GM12873 (cell line): ENCODE data around the gene BICDL1.

Source experiments
- TF ChIP-seq, protein P1 (sequence below): IDR thresholded peaks from 2 replicates; pipeline ENCODE4 v1.5.1; 2012; ENCODE audit warnings: low read depth, mild to moderate bottlenecking, moderate library complexity, low read length, control low read depth; ENCODE audit not compliant: insufficient read depth; ENCODE audit errors: missing control alignments

The BICDL1 gene

DNA sequence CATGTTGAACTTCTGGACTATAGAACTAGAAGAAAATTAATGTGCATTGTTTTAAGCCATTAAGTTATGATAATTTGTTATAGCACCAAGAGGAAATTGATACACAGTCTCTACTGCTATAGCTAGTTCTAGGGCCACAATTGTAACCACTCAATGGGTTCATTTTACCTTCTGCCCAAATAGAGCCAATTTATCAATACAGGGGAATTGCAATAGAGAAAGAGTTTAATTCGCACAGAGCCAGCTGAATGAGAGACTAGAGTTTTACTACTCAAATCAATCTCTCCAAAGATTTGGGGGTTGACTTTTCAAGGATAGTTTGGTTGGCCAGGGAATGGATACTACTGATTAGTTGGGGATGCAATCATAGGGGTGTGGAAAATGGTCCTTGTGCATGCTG is 31.9 kb upstream of the BICDL1 start:
- TF ChIP-seq, protein P1, sequence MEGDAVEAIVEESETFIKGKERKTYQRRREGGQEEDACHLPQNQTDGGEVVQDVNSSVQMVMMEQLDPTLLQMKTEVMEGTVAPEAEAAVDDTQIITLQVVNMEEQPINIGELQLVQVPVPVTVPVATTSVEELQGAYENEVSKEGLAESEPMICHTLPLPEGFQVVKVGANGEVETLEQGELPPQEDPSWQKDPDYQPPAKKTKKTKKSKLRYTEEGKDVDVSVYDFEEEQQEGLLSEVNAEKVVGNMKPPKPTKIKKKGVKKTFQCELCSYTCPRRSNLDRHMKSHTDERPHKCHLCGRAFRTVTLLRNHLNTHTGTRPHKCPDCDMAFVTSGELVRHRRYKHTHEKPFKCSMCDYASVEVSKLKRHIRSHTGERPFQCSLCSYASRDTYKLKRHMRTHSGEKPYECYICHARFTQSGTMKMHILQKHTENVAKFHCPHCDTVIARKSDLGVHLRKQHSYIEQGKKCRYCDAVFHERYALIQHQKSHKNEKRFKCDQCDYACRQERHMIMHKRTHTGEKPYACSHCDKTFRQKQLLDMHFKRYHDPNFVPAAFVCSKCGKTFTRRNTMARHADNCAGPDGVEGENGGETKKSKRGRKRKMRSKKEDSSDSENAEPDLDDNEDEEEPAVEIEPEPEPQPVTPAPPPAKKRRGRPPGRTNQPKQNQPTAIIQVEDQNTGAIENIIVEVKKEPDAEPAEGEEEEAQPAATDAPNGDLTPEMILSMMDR, result no peak

DNA sequence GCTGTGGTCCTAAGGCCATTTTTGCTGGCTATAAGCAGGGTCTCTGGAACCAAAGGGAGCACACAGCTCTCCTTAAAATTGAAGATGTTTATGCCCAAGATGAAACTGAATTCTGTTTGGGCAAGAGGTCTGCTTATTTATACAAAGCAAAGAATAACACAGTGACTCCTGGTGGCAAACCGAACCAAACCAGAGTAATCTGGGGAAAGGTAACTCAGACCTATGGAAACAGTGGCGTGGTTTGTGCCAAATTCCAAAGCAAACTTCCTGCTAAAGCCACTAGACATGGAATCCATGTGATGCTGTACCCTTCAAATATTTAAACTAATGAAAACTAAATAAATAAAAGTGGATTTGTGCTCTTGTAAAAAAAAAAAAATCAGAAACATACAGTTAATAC is 29.6 kb upstream of the BICDL1 start:
- TF ChIP-seq, protein P1, result no peak

DNA sequence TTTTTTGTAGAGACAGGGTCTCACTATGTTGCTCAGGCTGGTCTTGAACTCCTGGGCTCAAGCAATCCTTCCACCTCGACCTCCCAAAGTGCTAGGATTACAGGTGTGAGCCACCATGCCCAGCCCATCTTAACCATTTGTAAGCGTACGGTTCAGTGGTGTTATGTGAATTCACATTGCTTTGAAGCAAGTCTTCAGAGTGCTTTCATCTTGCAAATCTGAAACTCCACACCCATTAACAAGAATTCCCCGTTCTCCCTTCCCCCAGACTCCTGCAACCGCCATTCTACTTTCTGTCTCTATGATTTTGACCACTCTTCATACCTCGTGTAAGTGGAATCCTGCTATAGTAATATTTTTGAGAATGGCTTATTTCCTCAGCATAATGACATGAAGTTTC is 24.9 kb upstream of the BICDL1 start:
- TF ChIP-seq, protein P1, result no peak

DNA sequence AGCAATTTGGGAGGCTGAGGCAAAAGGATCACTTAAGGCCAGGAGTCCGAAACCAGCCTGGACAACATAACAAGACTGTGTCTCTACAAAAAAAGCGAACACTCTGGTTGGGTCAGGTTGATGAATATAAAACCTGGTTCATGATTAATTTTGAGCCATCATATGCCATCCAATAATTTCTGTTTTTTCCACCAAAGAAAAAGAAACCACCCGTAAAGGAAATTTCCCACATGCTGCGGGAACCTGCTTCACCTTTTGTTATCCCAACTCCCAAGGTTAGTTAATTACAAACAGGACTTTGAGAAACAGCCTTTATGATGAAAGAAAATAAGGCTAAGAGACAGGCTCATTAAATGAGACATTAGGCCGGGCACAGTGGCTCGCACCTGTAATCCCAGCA is 24.1 kb upstream of the BICDL1 start:
- TF ChIP-seq, protein P1, result no peak

DNA sequence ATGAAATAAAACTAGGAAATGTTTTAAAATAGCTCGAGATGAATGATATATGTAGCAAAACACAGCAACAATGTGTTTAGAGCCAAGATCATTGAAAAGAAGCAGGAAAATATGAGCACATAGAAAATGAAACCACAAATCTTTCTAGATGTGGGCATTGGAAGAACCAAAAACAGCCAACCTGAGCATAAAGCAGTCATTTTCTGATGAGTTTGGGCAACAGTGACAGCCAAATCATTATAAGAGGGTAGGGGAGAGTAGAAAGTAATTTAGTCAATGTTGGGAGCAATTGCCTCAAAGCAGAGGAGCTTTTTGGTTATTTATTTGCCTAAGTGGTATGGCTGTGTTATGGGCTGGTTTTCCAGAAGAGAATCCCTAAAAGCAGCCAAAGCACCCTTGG is 8.8 kb upstream of the BICDL1 start:
- TF ChIP-seq, protein P1, result no peak

DNA sequence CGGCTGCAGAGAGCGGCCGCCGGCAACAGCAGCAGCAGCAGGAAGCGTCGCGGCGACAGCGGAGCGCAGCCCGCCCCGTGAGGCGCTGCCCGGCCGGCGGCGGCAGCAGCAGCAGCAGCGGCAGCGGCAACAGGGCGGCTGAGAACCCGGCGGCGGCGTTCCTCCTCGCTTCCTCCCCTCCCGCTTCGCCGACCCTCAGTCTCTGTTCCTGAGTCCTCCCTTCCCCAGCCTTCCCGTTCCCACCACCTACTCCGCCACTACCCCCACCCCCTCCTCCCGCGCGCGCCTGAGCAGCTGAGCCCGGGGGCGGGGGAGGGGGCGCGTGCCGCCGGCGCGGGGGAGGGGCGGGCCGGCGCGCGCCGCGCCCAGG is 310 bp downstream of the BICDL1 start:
- TF ChIP-seq, protein P1, result no peak

DNA sequence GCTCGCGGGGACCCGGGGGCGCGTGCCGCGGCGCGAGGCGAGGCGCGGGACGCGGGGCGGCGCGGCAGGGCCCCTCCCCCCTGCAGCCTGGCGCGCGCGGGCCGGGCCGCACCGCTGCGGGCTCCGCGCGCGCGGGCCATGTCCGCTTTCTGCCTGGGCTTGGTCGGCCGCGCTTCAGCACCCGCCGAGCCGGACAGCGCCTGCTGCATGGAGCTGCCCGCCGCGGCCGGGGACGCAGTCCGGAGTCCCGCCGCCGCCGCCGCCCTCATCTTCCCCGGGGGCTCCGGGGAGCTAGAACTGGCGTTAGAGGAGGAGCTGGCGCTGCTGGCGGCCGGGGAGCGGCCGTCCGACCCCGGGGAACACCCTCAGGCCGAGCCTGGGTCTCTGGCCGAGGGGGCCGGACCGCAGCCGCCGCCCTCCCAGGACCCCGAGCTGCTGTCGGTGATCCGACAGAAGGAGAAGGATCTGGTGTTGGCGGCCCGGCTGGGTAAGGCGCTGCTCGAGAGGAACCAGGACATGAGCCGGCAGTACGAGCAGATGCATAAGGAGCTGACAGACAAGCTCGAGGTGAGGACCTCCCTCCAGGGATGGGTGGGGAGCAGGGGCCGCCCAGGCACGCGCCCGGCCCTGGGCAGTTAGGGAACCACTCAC is 820 bp downstream of the BICDL1 start:
- TF ChIP-seq, protein P1, result no peak

DNA sequence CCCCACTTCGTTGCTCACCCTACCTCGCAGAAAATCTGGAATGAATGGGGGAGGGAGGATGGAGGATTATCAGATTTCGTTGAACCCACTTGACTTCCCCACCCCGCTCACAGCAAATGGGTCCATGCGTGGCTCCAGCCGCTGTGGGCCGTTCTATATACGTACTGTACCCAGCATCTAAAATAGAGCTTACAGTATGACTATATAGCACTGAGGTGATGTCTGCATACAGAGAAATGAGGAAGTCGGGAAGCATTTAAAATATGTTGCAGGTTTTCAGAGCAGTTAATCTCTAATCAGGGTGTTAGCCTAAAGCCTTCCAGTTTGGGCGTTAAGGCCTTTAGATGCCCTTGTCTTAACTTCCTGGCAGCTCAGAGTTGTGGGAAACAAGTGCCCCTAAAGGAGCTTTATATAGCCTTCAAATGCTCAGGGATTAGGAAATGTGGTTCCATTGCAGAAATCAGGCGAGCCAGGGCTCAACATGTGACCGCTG is 1.4 kb downstream of the BICDL1 start:
- TF ChIP-seq, protein P1, result no peak
